IMR-90 (cell line): ENCODE results near the gene KRTAP13-4.

Experiments used
- BHLHE40 ChIP-seq: fragments of 150-350 bp; IDR thresholded peaks from 2 replicates; pipeline ENCODE4 v1.6.1; 2016; ENCODE audit warnings: mild to moderate bottlenecking, low read depth, low read length
- CEBPB ChIP-seq: IDR thresholded peaks from 2 replicates; pipeline ENCODE4 v1.6.1; 2012; ENCODE audit warnings: low read depth, low read length, improper control_type of control experiment
- ELK1 ChIP-seq: fragments of 150-350 bp; IDR thresholded peaks from 2 replicates; pipeline ENCODE4 v1.6.1; 2016; ENCODE audit warnings: low read depth, mild to moderate bottlenecking, low read length, moderate library complexity, borderline replicate concordance
- FOS ChIP-seq: fragments of 150-350 bp; IDR thresholded peaks from 2 replicates; pipeline ENCODE4 v1.6.1; 2016; ENCODE audit warnings: low read depth, low read length
- NFE2L2 ChIP-seq: fragments of 150-350 bp; IDR thresholded peaks from 2 replicates; pipeline ENCODE4 v1.6.1; 2016; ENCODE audit warnings: low read depth, mild to moderate bottlenecking, low read length
- POLR2A ChIP-seq: IDR thresholded peaks from 2 replicates; pipeline ENCODE4 v1.6.1; 2012; ENCODE audit warnings: mild to moderate bottlenecking, low read depth, low read length
- RAD21 ChIP-seq: IDR thresholded peaks from 2 replicates; pipeline ENCODE4 v1.6.1; 2012; ENCODE audit warnings: low read length, improper control_type of control experiment
- RCOR1 ChIP-seq: IDR thresholded peaks from 2 replicates; pipeline ENCODE4 v1.6.1; 2012; ENCODE audit warnings: mild to moderate bottlenecking, low read length, improper control_type of control experiment; ENCODE audit not compliant: insufficient replicate concordance
- RFX5 ChIP-seq: IDR thresholded peaks from 2 replicates; pipeline ENCODE4 v1.8.0; 2012; ENCODE audit warnings: low read depth, mild to moderate bottlenecking, low read length, moderate library complexity
- TF ChIP-seq, protein P1 (sequence below): conservative IDR thresholded peaks from 2 replicates; pipeline ENCODE4 v1.5.1; 2012; ENCODE audit warnings: mild to moderate bottlenecking, low read depth, low read length, improper control_type of control experiment
- TF ChIP-seq, protein P2 (sequence below): fragments of 150-350 bp; IDR thresholded peaks from 2 replicates; pipeline ENCODE4 v1.6.1; 2017; ENCODE audit warnings: mild to moderate bottlenecking, antibody characterized with exemption, low read length, low read depth

DNA sequence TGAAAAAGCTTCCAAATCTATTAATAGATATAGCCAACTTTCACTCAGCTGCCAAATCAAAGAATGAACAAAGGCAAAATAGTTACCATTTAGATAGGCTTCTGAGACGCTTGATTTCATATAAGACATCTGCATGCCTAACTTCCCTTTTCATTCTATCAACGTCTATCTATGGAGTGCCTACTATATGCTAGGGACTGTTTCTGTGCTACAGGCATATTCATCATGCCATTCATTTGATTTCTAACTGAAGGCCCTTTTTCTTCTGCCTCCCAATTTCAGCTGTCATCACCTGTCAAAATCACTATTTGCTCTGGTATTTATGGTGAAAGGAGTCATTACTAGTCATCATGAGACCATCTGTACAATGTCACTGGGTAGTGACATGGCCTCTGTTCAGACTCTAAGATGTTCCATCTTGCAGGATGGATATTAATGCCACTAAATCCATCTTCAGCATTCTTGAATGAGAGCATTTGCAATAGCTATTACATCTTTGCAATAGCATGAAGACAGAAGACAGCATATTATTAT lies 38.5 kb upstream of the KRTAP13-4 start:
- no peak for TF ChIP-seq BHLHE40
- TF ChIP-seq RFX5, result no peak
- no peak for TF ChIP-seq CEBPB
- TF ChIP-seq ELK1, result no peak
- TF ChIP-seq, protein P1, sequence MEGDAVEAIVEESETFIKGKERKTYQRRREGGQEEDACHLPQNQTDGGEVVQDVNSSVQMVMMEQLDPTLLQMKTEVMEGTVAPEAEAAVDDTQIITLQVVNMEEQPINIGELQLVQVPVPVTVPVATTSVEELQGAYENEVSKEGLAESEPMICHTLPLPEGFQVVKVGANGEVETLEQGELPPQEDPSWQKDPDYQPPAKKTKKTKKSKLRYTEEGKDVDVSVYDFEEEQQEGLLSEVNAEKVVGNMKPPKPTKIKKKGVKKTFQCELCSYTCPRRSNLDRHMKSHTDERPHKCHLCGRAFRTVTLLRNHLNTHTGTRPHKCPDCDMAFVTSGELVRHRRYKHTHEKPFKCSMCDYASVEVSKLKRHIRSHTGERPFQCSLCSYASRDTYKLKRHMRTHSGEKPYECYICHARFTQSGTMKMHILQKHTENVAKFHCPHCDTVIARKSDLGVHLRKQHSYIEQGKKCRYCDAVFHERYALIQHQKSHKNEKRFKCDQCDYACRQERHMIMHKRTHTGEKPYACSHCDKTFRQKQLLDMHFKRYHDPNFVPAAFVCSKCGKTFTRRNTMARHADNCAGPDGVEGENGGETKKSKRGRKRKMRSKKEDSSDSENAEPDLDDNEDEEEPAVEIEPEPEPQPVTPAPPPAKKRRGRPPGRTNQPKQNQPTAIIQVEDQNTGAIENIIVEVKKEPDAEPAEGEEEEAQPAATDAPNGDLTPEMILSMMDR, result no peak
- no peak for TF ChIP-seq RAD21
- no peak for TF ChIP-seq POLR2A
- TF ChIP-seq, protein P2, sequence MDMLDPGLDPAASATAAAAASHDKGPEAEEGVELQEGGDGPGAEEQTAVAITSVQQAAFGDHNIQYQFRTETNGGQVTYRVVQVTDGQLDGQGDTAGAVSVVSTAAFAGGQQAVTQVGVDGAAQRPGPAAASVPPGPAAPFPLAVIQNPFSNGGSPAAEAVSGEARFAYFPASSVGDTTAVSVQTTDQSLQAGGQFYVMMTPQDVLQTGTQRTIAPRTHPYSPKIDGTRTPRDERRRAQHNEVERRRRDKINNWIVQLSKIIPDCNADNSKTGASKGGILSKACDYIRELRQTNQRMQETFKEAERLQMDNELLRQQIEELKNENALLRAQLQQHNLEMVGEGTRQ, result no peak
- no peak for TF ChIP-seq FOS
- no peak for TF ChIP-seq RCOR1
- no peak for TF ChIP-seq NFE2L2
